GM08714 (cell line): ENCODE measurements around the gene CIAO2A.

Experiments
- H3K4me3 ChIP-seq: fragments of 200-500 bp; sonication (Bioruptor generic); 2 replicates; pipeline ENCODE4 v1.5.1; 2014; ENCODE audit warnings: mild to moderate bottlenecking, low read length, inconsistent platforms
- ZNF274 ChIP-seq: IDR thresholded peaks from 2 replicates; pipeline ENCODE4 v1.6.1; 2012; ENCODE audit warnings: mild to moderate bottlenecking, low read depth, low read length

Gene CIAO2A

DNA sequence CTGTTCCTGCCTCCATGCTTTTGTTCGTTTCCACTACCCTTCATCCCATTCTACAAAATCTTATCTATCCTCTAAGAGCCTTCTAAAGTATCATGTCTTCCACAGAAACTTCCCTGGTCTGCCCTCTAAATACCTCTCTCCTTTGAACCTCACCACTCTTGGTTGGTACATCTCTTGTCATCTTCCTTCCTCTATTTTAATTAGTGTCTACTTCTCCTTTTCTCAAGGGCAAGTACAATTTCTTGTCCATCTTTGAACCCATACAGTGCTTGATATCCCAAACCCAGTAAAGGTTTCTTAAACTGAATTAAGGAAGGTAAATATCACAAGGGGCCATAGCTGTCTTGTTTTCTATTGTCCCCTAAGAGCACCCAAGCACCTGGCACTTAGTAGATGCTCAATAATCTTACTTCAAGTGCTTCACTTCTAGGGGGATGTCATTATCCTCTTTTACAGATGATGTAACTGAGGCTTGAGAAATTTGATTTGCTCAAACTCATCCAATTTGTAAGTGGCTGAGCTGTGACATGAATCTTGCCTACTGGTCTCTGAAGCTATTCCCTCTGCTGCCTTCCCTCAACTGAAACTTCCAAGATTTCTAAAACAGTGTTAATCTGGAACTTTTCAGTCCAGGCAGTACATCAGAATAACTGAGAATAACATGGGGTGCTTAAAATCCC lies 44.7 kb downstream of the CIAO2A start:
- no peak overlapping the region for H3K4me3 ChIP-seq
- no peak for TF ChIP-seq ZNF274

DNA sequence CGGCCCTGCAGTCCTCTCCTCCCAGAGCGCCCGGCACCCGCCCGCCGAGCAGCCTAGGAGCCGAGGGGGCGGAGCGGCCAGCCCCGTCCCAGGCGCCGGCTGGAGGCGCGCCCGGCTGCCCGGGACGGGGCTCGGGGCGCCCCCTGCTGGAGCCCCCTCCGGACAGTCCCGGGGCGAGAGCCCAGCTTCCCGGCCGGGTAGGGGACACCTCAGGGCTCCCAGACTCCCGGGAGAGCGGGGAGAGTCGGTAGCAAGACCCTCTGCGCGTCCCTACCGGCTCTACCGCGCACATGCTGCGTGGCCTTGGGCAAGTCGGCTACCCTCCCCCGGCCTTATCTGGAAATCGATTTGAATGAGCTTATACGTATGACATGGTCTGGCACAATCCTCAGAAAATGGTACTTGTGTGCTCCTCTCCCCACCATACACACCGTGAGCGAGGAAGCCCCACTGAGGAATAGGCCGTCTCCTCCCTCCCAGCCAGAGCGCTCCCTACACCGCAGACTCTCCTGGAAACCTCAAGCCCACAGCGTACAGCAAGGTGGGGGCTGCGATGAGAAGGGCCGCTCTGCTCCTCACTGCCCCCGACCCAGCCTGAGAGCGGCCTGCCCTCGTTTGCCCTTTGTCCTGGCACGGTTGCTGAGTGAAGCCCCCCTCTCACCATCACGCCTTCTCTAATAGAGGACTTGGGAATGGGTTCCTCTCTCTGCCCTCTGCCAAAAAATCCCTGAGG lies 47.1 kb downstream of the CIAO2A start, which contains the start of gene DAPK2:
Gene DAPK2, minus strand, starts transcription at position 65 of the 733 bp plus-strand sequence. CDS start 6,224 bp downstream, outside the sequence.
- no peak for TF ChIP-seq ZNF274
- H3K4me3 ChIP-seq: peak within 1 kb of the TSS; percentile 23; the same call in 1 of the 2 replicates

DNA sequence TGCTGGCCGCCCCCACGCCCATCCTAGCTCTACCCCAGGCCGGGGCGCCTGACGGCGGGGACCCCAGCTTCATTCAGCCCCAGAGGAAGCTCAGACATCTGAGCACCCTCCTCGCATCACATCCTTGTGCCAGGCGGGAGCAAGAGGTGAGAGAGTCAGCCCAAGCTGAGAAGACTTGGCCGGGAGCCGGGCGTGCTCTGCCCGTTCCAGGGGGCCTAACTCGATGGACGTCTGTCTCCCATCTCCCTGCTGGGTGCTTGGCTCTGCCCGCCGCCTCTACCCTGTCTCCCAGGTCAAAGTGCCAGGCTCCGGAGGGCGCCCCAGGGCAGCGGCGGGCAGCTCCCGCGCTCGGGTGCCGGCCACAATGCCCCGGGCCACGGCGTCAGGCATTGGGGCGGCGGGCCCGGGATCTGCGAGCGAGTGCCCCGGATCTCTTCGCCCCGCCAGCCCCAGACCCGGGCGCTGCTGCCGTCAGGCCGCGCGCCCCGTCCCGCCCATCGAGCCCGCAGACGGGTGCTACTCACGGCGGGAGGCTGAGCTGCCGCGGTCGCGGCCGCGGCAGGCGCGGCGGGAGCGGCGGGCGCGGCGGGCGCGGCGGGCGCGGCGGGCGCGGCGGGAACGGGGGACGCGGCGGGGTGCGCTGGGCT lies 47.7 kb downstream of the CIAO2A start:
- no peak for TF ChIP-seq ZNF274

DNA sequence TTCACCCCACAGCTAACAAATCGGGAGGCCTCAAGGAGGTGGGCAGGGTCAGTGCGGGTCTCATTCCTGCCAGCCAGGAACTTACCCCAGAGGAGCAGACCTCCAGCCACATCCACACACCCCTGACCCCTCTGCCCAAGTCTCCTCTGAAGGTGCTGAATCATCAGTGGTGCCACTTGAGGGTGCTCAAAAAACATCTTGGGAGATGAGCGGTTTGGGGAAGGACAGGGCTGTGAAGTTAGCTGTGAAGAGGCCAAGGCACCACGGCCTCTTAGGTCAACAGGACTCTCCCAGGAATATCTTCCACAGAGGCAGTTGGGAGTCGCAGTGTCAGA lies 48.6 kb downstream of the CIAO2A start:
- H3K4me3 ChIP-seq: no peak overlapping the region
- TF ChIP-seq ZNF274: no peak

More for the DNA sequence above, 47.7 kb downstream of the CIAO2A start:
- peak overlapping the region; percentile 23; the same call in 1 of the 2 replicates for H3K4me3 ChIP-seq

DNA sequence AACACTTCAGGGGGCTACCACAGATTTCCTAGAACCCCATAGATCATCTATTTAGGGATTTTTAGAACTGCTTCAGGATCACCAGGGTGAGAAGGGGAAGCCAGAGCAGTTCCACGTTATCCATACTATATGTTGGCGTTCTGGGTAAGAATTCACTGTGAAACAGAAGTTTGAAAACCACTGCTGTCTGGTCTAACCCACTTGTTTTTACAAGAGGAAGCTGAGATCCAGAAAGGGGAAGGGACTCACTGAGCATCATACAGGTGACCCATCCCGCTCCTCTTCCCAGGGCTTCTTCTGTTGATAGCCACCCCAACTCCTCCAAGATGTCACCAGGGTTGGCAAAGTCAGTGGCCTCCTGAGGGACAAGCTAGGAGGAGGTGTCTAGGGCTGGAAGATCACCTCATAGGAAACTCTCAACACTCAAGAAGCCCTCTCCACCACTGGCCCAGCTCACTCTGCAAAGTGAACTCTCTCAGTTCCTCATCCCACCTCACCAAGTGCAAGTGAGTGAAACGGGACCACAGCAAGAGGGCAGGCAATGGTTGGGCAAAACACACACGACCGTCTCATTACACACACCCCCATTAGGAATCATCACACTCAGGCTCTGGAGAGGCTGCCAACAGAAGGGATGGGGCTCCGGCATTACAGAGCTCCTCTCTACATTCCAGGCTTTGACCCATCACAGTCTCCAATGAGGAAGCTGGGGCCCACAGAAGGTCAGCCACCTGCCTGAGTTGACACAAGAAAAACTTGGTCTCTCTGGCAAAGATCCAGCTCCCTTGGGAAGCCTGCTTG lies 49.1 kb downstream of the CIAO2A start:
- TF ChIP-seq ZNF274: no peak
- H3K4me3 ChIP-seq: no peak overlapping the region

DNA sequence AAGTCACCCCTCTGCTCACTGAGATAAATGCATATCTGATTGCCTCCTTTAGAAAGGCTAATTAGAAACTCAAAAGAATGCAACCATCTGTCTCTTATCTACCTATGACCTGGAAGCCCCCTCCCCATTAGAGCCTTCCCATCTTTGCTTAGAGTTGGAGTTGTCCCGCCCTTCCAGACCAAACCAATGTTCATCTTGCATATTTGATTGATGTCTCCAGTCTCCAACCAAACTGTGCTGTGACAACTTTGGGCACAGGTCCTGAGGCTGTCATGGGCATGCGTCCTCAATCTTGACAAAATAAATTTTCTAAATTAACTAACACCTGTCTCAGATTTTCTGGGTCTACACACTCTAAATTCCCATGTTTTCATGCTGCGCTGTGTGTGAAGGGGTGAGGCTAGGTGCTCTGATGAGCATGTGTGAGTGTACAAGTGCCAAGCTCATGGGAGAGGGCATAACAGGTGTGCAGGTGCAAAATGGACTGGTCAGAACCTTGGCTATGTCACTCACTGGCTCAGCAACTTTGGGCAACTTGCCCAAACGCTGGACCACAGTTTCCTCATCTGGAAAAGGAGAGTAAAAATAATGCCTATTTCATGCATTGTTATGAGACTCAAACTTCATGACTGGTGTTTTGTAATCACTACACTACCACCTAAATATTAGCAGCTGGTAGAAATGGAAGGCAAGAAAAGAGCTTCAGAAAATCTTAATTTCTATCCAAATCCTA lies 54.6 kb downstream of the CIAO2A start:
- H3K4me3 ChIP-seq: no peak overlapping the region

DNA sequence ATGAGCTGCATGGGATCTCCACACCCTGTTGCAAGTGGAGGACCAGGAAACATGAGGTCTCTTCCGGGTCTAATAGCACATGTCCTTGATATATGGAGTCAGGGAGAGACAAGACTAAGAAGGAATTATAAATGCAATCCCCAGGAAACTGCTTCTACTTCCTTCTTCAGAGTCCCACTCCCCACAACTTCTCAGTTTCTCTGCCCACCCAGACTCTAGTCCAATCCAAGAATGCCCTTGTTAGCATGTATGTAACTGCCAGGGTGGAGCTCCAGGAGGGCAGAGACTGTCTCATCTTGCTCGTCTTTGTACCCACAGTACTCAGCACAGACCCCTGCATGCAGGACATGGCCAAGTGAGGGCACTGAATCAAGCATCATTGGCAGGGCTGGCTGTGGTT lies 55.7 kb downstream of the CIAO2A start:
- no peak for TF ChIP-seq ZNF274
- no peak overlapping the region for H3K4me3 ChIP-seq

More for the DNA sequence above, 54.6 kb downstream of the CIAO2A start:
- no peak for TF ChIP-seq ZNF274

DNA sequence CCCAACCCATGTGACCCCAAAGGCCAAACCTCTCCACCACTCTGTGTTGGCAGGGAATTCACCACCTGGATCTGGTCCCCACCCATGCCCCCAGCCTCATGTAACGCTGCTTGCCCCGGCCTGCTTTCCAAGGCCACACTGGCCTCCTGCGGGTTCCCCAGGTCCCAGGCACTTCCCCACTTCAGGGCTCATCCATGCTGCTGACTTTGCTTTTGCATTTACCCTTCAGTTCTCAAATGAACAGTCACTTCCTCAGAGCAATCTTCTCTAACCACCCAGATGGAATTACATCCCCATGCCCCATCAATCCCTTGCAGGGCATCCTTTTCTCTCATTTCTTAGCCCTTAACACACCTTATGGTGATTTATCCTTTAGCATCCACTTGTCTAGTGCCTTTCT lies 56.5 kb downstream of the CIAO2A start:
- no peak overlapping the region for H3K4me3 ChIP-seq
- no peak for TF ChIP-seq ZNF274

DNA sequence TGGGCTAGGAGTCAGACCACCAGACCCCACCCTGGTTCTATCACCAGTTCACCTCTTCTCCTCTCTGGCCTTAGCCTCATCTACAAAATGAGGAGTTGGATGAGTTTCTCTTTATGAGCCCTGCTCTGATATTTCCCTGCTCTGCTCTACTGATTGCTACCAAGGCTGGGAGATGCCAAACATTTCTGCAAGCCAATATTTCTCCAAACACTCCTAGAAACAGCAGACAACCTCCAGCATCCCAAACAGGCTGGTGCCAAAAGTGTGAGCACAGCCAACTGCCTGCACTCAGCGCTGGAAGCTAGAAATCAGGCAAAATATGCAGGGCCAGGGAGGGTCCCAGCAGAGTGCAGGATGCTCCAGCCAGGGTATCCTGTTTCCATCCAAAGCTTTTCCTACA lies 58.1 kb downstream of the CIAO2A start:
- no peak for TF ChIP-seq ZNF274
- no peak overlapping the region for H3K4me3 ChIP-seq

DNA sequence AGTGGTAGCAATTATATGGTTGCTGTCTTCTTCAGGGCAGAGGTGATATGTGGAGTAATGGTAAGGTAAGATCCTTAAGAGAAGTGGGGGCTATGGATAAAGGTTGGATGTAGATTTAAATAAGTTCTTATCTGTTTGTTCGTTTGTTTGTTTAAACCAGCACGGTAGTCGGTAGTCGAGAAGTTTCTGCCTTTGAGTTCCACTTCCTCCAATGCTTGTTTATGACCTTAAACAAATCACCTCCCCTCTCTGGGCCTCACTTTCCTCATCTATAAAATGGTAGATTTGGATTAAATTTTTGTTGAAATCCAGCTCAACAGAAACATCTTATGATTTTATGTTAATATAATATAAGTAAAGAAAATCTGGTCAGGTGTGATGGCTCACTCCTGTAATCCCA lies 59.1 kb downstream of the CIAO2A start:
- no peak overlapping the region for H3K4me3 ChIP-seq
- no peak for TF ChIP-seq ZNF274

DNA sequence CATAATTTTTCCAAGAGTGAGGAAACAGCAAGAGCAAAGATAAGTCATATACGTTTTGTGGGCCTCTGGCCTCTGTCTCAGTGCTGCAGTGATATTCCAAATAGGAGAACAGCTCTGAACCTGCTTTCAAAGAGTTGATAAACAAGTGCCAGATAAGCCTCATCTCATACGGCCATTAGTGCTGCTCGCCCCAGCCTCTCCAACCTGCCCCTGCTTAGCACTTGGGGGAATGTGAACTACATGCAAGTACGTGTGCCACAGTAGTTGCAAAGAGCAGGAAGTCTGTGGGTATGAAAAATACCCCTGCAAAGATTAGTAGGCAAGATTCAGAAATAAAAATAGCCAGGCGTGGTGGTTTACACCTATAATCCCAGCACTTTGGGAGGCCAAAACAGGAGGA lies 61.3 kb downstream of the CIAO2A start:
- TF ChIP-seq ZNF274: no peak

DNA sequence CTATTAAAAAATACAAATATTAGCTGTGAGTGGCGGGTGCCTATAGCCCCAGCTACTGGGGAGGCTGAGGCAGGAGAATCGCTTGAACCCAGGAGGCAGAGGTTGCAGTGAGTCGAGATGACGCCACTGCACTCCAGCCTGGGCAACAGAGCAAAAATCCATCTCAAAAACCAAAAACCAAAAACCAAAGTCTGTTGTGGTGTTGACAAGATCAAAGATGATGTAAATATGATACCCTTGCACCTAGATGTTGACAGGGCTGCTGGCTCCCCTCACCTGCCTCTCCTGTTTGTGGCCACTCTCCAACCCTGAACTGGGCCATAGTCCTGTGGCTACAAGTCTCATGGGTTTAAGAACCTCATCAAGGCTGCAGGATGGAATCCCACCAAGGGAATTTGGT lies 63.5 kb downstream of the CIAO2A start:
- no peak overlapping the region for H3K4me3 ChIP-seq
- TF ChIP-seq ZNF274: no peak

More for the DNA sequence above, 61.3 kb downstream of the CIAO2A start:
- no peak overlapping the region for H3K4me3 ChIP-seq

DNA sequence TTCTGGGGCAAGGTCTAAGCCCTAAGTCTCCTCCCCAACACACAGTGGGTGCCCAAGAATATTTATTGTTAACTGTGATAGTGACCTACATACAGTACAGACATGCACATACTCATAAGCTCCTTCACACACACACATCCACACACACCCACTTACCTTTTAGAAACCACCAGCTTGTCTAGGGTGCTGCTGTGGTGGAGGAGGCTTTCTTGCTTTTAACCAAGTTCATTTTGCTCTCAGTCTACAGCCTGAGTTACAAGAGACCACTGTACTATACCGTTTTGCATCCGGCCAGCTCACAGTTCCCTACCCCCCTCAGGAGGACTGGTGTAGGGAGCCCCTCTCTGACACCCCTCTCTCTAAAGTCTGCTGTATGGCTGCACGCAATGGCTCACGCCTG lies 64.0 kb downstream of the CIAO2A start:
- no peak for TF ChIP-seq ZNF274
- H3K4me3 ChIP-seq: no peak overlapping the region
